Erythroblast (primary cell): ENCODE measurements around the gene RIC8B.

Source experiments
- DNase-seq, 2 experiments: peaks; one replicate each; lab custom pipeline; 2025; lab: John Stamatoyannopoulos, UW
- GATA1 ChIP-seq: IDR thresholded peaks from 2 replicates; pipeline ENCODE4 v1.6.1; 2011; ENCODE audit warnings: low read depth, mild to moderate bottlenecking, control low read depth, low read length, moderate library complexity
- POLR2A ChIP-seq: IDR thresholded peaks from 2 replicates; pipeline ENCODE4 v1.6.1; 2011; ENCODE audit warnings: mild to moderate bottlenecking, low read length

The RIC8B gene

DNA sequence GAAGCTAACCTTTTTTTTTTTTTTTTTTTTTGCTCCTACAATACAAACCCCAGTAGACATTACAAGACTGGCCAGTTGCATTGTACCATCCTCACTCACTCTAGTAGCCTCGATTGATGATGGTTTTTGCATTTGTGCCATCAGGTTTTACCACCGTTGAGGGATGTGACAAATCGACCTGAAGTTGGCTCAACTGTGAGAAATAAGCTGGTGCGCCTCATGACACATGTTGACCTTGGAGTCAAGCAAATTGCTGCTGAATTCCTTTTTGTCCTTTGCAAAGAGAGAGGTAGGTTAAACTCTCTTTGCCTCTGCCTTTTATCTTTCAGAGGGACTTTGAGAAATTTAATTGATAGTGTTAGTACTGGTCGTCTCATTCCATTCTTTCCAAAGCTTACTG, 76.8 kb downstream of the RIC8B start:
- TF ChIP-seq POLR2A (no peak), GATA1 (no peak)
- DNase-seq: no peak

GRCh38 chr12:106854723-106855122, 80.2 kb downstream of the RIC8B start:
- TF ChIP-seq POLR2A (no peak), GATA1 (no peak)
- no peak for DNase-seq

GRCh38 chr12:106855221-106855758, 80.8 kb downstream of the RIC8B start:
- TF ChIP-seq GATA1 (no peak), POLR2A (no peak)
- DNase-seq: no peak

DNA sequence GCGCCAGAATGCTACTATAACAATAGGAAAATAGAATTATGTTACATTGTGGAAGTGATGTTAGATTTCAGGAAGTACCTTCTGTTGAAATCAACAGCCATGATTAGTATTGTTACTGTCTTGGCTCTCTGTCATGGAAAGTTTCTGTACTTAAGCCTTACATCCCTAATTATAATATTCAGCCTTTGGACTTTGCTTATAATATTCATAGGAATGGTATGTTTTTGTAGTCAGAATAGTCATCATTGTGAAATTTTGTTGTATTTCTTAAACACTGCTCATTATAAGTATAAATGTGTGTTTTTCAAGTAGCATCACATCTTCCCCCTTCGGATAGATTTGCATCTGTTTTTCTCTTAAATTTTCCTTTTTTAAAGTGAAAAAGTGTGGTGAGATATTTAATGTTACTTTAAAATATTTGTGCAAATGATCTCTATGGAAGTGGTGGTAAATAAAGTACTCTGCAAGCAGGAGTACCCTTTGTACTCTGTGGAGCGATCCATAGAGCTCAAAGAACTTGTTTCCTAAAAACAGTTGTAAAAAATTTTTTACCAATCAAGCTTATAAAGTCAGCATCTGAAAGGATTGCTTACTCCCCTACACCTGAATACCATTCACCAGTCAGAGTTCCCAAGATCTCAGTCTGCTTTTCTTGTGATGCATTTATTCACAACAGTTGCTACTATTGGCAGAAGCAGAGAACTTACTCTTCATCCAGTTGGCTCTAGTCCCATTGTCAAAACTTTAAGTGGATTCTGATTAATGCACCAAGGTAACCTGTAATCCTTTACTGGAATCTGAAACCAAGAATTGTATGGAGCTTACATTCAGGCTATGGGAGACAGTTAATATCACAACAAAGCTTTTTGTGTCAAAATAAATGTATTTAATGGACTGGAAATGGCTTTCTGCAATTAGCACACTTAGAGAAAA, 87.8 kb downstream of the RIC8B start:
- TF ChIP-seq GATA1 (no peak), POLR2A (no peak)

DNA sequence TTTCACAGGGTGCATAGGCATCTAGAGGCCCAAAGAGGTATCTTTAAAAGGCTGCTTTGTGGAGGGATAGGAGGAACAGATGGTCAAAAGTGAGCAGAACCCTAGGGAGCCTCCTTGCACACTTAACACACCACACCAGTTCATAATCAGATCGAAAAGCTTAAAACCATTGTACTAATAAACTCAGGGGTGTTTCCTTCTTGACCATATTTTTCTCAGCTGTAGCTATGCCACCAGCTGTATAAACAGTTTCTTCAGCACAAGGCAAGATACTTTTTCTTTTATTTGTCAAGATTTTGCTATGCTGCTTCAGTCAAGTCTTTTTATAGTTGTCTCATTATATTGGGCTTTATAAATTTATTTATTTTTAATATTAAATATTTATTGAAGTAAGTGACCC, 88.7 kb downstream of the RIC8B start:
- no peak for DNase-seq
- no peak for TF ChIP-seq POLR2A

More for the DNA sequence above, 87.8 kb downstream of the RIC8B start:
- no peak for DNase-seq

GRCh38 chr12:106865683-106866082, 91.2 kb downstream of the RIC8B start:
- no peak for DNase-seq
- TF ChIP-seq POLR2A: no peak
- TF ChIP-seq GATA1: no peak

DNA sequence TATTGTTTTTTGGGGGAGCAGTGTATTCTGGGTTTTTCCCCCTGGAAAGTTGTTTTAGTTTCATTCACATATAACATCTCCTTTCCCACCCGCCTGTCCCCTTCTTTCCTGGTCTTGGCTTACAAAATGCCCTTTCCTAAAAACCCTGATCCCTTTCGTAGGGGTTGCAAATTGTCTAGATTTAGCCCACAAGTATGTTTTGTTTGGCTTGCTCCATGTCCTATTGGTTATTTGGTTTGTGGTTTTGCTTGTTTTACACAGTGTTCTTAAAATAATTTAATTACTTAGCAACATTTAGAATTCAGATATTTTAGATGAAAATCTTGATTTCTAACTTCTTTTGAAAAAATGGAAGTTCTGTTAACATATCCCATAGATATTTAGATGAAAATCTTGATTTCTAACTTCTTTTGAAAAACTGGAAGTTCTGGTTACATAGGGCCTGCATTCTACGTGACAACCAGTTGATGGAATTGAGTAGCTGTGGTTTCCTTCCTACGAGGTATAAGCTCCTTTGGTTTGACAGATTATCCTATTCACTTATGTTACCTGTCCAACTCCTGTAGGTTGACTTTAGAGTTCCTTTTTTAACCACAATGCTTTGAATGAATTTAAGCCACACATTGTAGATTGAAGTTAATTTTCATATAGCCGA, 92.1 kb downstream of the RIC8B start:
- no peak for TF ChIP-seq GATA1
- no peak for TF ChIP-seq POLR2A
- DNase-seq: no peak

- no peak for TF ChIP-seq POLR2A
- no peak for TF ChIP-seq GATA1
- no peak for DNase-seq
These were observed 93.2 kb downstream of the RIC8B start for GRCh38 chr12:106867651-106868050.

DNA sequence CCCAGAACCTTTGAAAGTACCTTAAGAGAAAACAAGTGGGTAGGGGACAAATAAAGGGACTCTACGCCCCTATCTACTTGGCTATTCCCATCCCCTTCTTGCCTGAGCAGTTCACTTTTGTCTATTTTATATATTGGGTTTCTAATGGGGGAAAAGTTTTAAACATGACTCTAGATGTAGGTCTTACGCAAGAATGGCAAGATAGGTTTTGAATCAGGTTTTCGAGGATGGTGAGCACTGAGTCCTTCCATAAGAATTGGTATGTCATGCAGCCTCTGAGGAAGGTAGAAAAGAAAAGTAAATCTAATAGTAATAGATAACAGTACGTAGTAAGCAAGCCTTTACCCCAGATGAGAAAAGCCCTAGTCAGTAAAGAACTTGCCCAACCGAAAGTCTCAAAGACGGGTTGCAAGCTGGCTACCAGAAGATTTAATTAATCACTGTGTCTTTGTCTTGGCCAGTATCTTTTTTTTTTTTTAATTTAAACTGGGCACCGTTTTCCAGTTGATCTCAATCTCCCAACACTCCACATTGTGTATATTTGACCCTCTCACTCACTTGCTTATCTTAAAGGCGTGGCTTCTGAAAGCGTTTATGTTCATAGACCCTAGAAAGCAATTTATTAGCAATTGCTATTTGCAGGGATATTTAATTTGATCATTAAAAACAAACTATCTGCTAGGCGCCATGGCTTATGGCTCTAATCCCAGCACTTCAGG, 94.7 kb downstream of the RIC8B start:
- no peak for DNase-seq
- TF ChIP-seq GATA1: no peak
- no peak for TF ChIP-seq POLR2A

- no peak for DNase-seq
- TF ChIP-seq POLR2A (no peak), GATA1 (no peak)
These were observed 95.6 kb downstream of the RIC8B start for GRCh38 chr12:106870116-106870515.

- DNase-seq: peak; percentile 19 to 29
- TF ChIP-seq GATA1 (no peak), POLR2A (no peak)
These were observed 97.0 kb downstream of the RIC8B start for GRCh38 chr12:106871477-106871876.

DNA sequence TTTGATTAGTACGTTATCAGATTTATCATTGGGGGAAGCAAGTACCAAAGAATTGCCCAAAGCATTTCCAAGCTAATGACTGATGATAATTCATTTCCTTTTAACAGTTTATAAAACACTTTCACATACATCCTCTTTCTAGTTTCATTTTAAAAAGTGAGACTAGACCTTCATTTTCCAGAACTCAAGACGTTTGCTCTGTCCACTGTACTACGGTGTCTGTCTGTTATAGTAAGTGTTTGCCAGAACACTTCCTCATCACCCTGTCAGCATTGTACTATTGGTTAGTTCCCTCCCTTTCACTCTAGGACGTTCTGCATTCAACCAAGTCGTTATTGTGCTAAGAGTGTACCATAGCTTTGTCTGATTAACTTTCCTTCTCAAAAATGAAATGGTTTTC, 99.5 kb downstream of the RIC8B start:
- TF ChIP-seq GATA1 (no peak), POLR2A (no peak)
- DNase-seq: no peak

- DNase-seq: no peak
- TF ChIP-seq GATA1: no peak
- TF ChIP-seq POLR2A: no peak
These were observed 104.3 kb downstream of the RIC8B start for GRCh38 chr12:106878804-106879203.
